GM12874 (cell line): ENCODE results near the gene HIF1A.

Experiments used
- CTCF ChIP-seq: IDR thresholded peaks from 2 replicates; pipeline ENCODE4 v1.5.1; 2011; ENCODE audit warnings: low read depth, mild to moderate bottlenecking, control low read depth, low read length, moderate library complexity; ENCODE audit not compliant: insufficient read depth

HIF1A gene

GRCh38 chr14:61694830-61695694 is at the start of gene HIF1A:
Gene HIF1A, plus strand, starts transcription at chr14:61695513. Its CDS starts 292 bp downstream, at chr14:61695805.
- TF ChIP-seq CTCF = no peak

GRCh38 chr14:61646366-61647116 is 48.8 kb upstream of the HIF1A start:
- TF ChIP-seq CTCF = no peak

GRCh38 chr14:61647704-61648103 is 47.6 kb upstream of the HIF1A start:
- no peak for TF ChIP-seq CTCF

GRCh38 chr14:61648377-61648776 is 46.9 kb upstream of the HIF1A start:
- no peak for TF ChIP-seq CTCF

GRCh38 chr14:61649283-61649682 is 46.0 kb upstream of the HIF1A start:
- no peak for TF ChIP-seq CTCF

- no peak for TF ChIP-seq CTCF
These were observed 44.0 kb upstream of the HIF1A start for GRCh38 chr14:61651355-61651754.

GRCh38 chr14:61652526-61653262 is 42.6 kb upstream of the HIF1A start:
- TF ChIP-seq CTCF = no peak
